Raji (cell line): ENCODE measurements around the gene DLG2.

Experiments
- POLR2A ChIP-seq: IDR thresholded peaks from 2 replicates; pipeline ENCODE4 v1.6.1; 2011; ENCODE audit warnings: low read depth, low read length, control low read depth; ENCODE audit not compliant: insufficient read depth

The DLG2 gene

GRCh38 chr11:84969103-84969502 is 658.0 kb downstream of the DLG2 start:
- TF ChIP-seq POLR2A: no peak

- no peak for TF ChIP-seq POLR2A
Measured at GRCh38 chr11:84965484-84965883, 661.7 kb downstream of the DLG2 start.

GRCh38 chr11:84963240-84963639 is 663.9 kb downstream of the DLG2 start:
- no peak for TF ChIP-seq POLR2A

GRCh38 chr11:84962018-84962417 is 665.1 kb downstream of the DLG2 start:
- no peak for TF ChIP-seq POLR2A

- TF ChIP-seq POLR2A: no peak
Measured at GRCh38 chr11:84958295-84958694, 668.8 kb downstream of the DLG2 start.

GRCh38 chr11:84950569-84951270 is 676.4 kb downstream of the DLG2 start:
- no peak for TF ChIP-seq POLR2A

GRCh38 chr11:84947970-84948580 is 679.1 kb downstream of the DLG2 start:
- TF ChIP-seq POLR2A: no peak

- TF ChIP-seq POLR2A: no peak
Measured at GRCh38 chr11:84947070-84947469, 680.1 kb downstream of the DLG2 start.

- TF ChIP-seq POLR2A: no peak
Measured at GRCh38 chr11:84930863-84931262, 696.3 kb downstream of the DLG2 start.

GRCh38 chr11:84929738-84930137 is 697.4 kb downstream of the DLG2 start:
- no peak for TF ChIP-seq POLR2A

GRCh38 chr11:84924154-84924692 is 702.9 kb downstream of the DLG2 start:
- TF ChIP-seq POLR2A: no peak

GRCh38 chr11:84923489-84923888 is 703.7 kb downstream of the DLG2 start:
- no peak for TF ChIP-seq POLR2A

- no peak for TF ChIP-seq POLR2A
Measured at GRCh38 chr11:84922836-84923235, 704.3 kb downstream of the DLG2 start.

GRCh38 chr11:84922212-84922805 is 704.8 kb downstream of the DLG2 start:
- TF ChIP-seq POLR2A: no peak

GRCh38 chr11:84914511-84914910 is 712.6 kb downstream of the DLG2 start:
- TF ChIP-seq POLR2A: no peak

- no peak for TF ChIP-seq POLR2A
Measured at GRCh38 chr11:84909740-84910139, 717.4 kb downstream of the DLG2 start.
